ENCODE results near the gene TMCO4. TPM values are rescaled to one million over a fixed set of nuclear protein-coding genes. Genes with fewer than 3 reads are reported as not detected.

Gene TMCO4
- total and polyA plus RNA-seq, 2 of the 8 experiments (the other 6 are each of a cell fraction or from before 2014, with no cell fraction given), result 3.0 to 3.1 TPM

DNA sequence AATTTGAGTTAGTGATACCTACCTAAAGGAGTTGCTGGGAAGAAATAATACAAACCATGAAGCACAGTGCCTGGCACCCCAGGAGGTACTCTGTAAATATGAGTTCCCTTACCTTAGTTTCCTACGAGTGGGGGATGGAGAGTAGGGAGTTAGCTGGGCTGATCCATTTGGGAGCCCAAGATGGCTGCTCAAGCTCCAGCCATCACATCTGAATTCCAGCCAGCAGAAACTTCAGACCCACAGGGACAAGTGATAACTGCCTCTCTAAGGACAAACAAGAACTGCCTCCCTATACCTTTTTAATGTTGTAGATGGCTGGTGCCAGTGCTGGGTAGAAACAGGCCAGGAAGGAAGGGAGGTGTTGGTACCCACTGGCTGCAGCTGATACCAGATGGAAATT is 112.3 kb downstream of the TMCO4 start:
- H2BK20ac ChIP-seq (ENCODE audit: low read length), result no peak overlapping the region
- H3K4ac ChIP-seq (replicated peaks; ENCODE audit: insufficient read length, low read depth, low read length), result no peak overlapping the region
- no peak overlapping the region for H2BK12ac ChIP-seq (ENCODE audit: low read depth, low read length)
- H3K56ac ChIP-seq (replicated peaks; ENCODE audit: insufficient read length, low read depth, low read length), result no peak overlapping the region
- H3K14ac ChIP-seq (ENCODE audit: insufficient read length), result no peak overlapping the region
- H3K4me1 ChIP-seq (replicated peaks in 1 of 4; ENCODE audit: control insufficient read depth in 3 of 4, insufficient read depth in 4 of 4, low read length in 3 of 4), result peaks cover 3 to 18% (median 11%) of the 10 kb centered on the region in 4 experiments
- no peak overlapping the region for H2BK5ac ChIP-seq (ENCODE audit: low read depth, low read length)
- no peaks in the 10 kb centered on the region for H3K9me3 ChIP-seq (ENCODE audit: insufficient read depth in 2 of 2, low read depth in 1 of 2, low read length in 1 of 2)
- no peak for DNase-seq (ENCODE audit: low read depth in 1 of 2, low spot score in 2 of 2)
- ChIA-PET CTCF (ENCODE audit: partially characterized antibody) (interaction anchor here (0.7 to 2.3 kb wide), 5 partner anchors 10 to 350 kb away, joined by 3 to 8 read pairs (median 4); no protein-coding TSS in a partner anchor), POLR2A (ENCODE audit: partially characterized antibody) (no interaction called here)
- H3K79me2 ChIP-seq (ENCODE audit: control insufficient read depth in 1 of 2, insufficient read depth in 2 of 2, low read length in 2 of 2), result no peaks in the 10 kb centered on the region
- 89% methylated on average over 1 of the region's 1 CpG; no CpG with 5 or more reads in 1 of the 2 experiments for WGBS, 2 experiments (ENCODE audit: extremely low coverage in 1 of 2, insufficient coverage in 1 of 2, insufficient read length in 1 of 2, insufficient replicate concordance in 2 of 2, low coverage in 1 of 2, low lambda C conversion rate in 2 of 2, missing lambda C conversion rate in 1 of 2)
- no peak overlapping the region for H2BK15ac ChIP-seq (ENCODE audit: low read length)
- H4K20me1 ChIP-seq (replicated peaks in 1 of 2; ENCODE audit: control insufficient read depth in 1 of 2, insufficient read depth in 2 of 2, low read length in 2 of 2), result no peaks in the 10 kb centered on the region
- no peak overlapping the region for H4K91ac ChIP-seq (replicated peaks; ENCODE audit: insufficient read length, low read length)
- H3K27me3 ChIP-seq (replicated peaks in 1 of 4; ENCODE audit: control insufficient read depth in 3 of 4, extremely low read depth in 1 of 4, insufficient read depth in 3 of 4, low read length in 3 of 4), result no peaks in the 10 kb centered on the region
- H3K9ac ChIP-seq (replicated peaks in 1 of 4; ENCODE audit: extremely low read depth in 1 of 4, low read depth in 3 of 4, low read length in 3 of 4), result no peak overlapping the region
- peak; percentile 98 for TF ChIP-seq KDM1A (IDR thresholded peaks at IDR 0.05; ENCODE audit: borderline replicate concordance, low read length)
- peak in 1 of 2 experiments; percentile 61; a peak in 1 of 4 replicates for TF ChIP-seq HDAC2 (IDR thresholded peaks at IDR 0.05; ENCODE audit: borderline replicate concordance in 1 of 2, low read depth in 2 of 2, low read length in 2 of 2)
- TF ChIP-seq SP4 (IDR thresholded peaks at IDR 0.05; ENCODE audit: low read length), result no peak
- H4K5ac ChIP-seq (ENCODE audit: insufficient read length, low read depth, low read length), result no peak overlapping the region
- no peak for FAIRE-seq
- H4K8ac ChIP-seq (ENCODE audit: extremely low read depth, insufficient read depth, low read length), result no peak overlapping the region
- no peak overlapping the region for H2BK120ac ChIP-seq (replicated peaks; ENCODE audit: low read depth, low read length)
- H3K4me2 ChIP-seq (ENCODE audit: insufficient read depth in 1 of 2, low read depth in 2 of 2, low read length in 2 of 2), result no peak overlapping the region
- no peaks in the 10 kb centered on the region for H3K36me3 ChIP-seq (ENCODE audit: control insufficient read depth in 2 of 4, insufficient read depth in 4 of 4, low read length in 3 of 4)
- H3K79me1 ChIP-seq (ENCODE audit: low read depth, low read length), result no peaks in the 10 kb centered on the region
- H3K23me2 ChIP-seq (ENCODE audit: low read depth, low read length), result no peaks in the 10 kb centered on the region
- no peak overlapping the region for H3K4me3 ChIP-seq (ENCODE audit: extremely low read depth in 1 of 4, insufficient read depth in 2 of 4, low read depth in 3 of 4, low read length in 4 of 4)
- no peak overlapping the region for H2AK5ac ChIP-seq (ENCODE audit: low read depth, low read length)
- no peak overlapping the region for H2AFZ ChIP-seq (ENCODE audit: low read length)
- H3K23ac ChIP-seq (ENCODE audit: insufficient read length), result no peak overlapping the region
- H3K27ac ChIP-seq (ENCODE audit: low read depth, low read length), result no peak overlapping the region
- no peak overlapping the region for H3K18ac ChIP-seq (ENCODE audit: extremely low read depth, low read length)

Data from H1 (cell line).